PFSK-1 (cell line): ENCODE measurements around the gene HBZ.

ENCODE experiments used
- POLR2AphosphoS5 ChIP-seq: IDR thresholded peaks from 2 replicates; pipeline ENCODE4 v1.6.1; 2012; ENCODE audit warnings: low read depth, mild to moderate bottlenecking, control low read depth, low read length, moderate library complexity
- TAF1 ChIP-seq: IDR thresholded peaks from 2 replicates; pipeline ENCODE4 v1.6.1; 2012; ENCODE audit warnings: low read length, control low read depth, borderline replicate concordance; ENCODE audit not compliant: insufficient read depth
- TF ChIP-seq, protein P1 (sequence below), 2 experiments: IDR thresholded peaks; 2 replicates each; pipeline versions ENCODE4 v1.6.1 to v1.8.0; 2011 to 2012; ENCODE audit warnings: low read depth in 2 of 2, low read length in 2 of 2, control low read depth in 1 of 2, inconsistent platforms in 1 of 2, mild to moderate bottlenecking in 1 of 2, moderate library complexity in 1 of 2; ENCODE audit not compliant: insufficient read depth in 1 of 2

DNA sequence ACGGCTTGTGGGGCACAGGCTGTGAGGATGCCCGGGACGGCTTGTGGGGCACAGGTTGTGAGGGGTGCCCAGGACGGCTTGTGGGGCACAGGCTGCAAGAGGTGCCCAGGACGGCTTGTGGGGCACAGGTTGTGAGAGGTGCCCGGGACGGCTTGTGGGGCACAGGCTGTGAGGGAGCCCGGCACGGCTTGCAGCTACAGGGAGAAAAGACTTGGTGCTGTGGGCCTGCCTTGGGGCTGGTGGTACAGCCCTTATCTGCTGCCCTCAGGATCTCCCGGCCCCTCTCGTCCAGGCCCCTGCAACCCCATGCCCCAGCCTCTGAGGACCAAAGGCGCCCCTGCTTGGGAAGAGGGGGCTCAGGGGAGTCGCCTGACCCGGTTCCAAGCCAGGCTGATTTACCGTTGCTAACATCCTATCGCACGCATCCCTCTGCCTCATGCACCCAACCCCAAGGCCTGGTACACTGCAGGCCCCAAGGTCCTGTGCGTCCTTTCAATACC lies 8.3 kb downstream of the HBZ start:
- TF ChIP-seq POLR2AphosphoS5 (no peak), TAF1 (no peak)
- TF ChIP-seq, protein P1, sequence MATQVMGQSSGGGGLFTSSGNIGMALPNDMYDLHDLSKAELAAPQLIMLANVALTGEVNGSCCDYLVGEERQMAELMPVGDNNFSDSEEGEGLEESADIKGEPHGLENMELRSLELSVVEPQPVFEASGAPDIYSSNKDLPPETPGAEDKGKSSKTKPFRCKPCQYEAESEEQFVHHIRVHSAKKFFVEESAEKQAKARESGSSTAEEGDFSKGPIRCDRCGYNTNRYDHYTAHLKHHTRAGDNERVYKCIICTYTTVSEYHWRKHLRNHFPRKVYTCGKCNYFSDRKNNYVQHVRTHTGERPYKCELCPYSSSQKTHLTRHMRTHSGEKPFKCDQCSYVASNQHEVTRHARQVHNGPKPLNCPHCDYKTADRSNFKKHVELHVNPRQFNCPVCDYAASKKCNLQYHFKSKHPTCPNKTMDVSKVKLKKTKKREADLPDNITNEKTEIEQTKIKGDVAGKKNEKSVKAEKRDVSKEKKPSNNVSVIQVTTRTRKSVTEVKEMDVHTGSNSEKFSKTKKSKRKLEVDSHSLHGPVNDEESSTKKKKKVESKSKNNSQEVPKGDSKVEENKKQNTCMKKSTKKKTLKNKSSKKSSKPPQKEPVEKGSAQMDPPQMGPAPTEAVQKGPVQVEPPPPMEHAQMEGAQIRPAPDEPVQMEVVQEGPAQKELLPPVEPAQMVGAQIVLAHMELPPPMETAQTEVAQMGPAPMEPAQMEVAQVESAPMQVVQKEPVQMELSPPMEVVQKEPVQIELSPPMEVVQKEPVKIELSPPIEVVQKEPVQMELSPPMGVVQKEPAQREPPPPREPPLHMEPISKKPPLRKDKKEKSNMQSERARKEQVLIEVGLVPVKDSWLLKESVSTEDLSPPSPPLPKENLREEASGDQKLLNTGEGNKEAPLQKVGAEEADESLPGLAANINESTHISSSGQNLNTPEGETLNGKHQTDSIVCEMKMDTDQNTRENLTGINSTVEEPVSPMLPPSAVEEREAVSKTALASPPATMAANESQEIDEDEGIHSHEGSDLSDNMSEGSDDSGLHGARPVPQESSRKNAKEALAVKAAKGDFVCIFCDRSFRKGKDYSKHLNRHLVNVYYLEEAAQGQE (IDR thresholded peaks at IDR 0.05; ENCODE audit: insufficient read depth in 1 of 2, low read depth in 2 of 2, low read length in 2 of 2), result no peak
